NCI-H524 (cell line): ENCODE results near the gene PRR22.
"Not testable (repeated sequence)": the region's sequence is repeated elsewhere in the genome, so short reads cannot be mapped to it uniquely, and the experiment has no call there.

Source experiments
- DNase-seq, 2 experiments: peaks; one replicate each; lab custom pipeline; 2025; lab: John Stamatoyannopoulos, UW

PRR22 gene

GRCh38 chr19:5751709-5752108 lies 32.8 kb downstream of the PRR22 start:
- DNase-seq, result no peak

GRCh38 chr19:5749505-5749904 lies 35.0 kb downstream of the PRR22 start:
- no peak for DNase-seq

GRCh38 chr19:5748920-5749319 lies 35.6 kb downstream of the PRR22 start:
- DNase-seq, result not testable (repeated sequence)

- not testable (repeated sequence) for DNase-seq
Measured at GRCh38 chr19:5744999-5745398, 39.5 kb downstream of the PRR22 start.

GRCh38 chr19:5743630-5744029 lies 40.9 kb downstream of the PRR22 start:
- no peak for DNase-seq

- no peak for DNase-seq
Measured at GRCh38 chr19:5742051-5742450, 42.5 kb downstream of the PRR22 start.

- no peak for DNase-seq
Measured at GRCh38 chr19:5738423-5738822, 46.1 kb downstream of the PRR22 start.

GRCh38 chr19:5733172-5733571 lies 51.4 kb downstream of the PRR22 start:
- not testable (repeated sequence) for DNase-seq
